GM18499 (cell line): ENCODE data around the gene FIBCD1.
"Not testable (repeated sequence)": the region's sequence is repeated elsewhere in the genome, so short reads cannot be mapped to it uniquely, and the experiment has no call there.

Source experiments
- ATAC-seq: cut with Tn5 transposase; IDR thresholded peaks from one replicate; pipeline ENCODE4 v1.9.1; 2021; ENCODE audit warnings: moderate number of reproducible peaks; ENCODE audit not compliant: insufficient read depth, unreplicated experiment

Gene FIBCD1

GRCh38 chr9:130912932-130913598, 26.0 kb downstream of the FIBCD1 start:
- no peak for ATAC-seq

GRCh38 chr9:130911254-130912049, 27.6 kb downstream of the FIBCD1 start:
- ATAC-seq, result no peak

- ATAC-seq, result not testable (repeated sequence)
Observed at GRCh38 chr9:130910670-130911069, 28.4 kb downstream of the FIBCD1 start.

- not testable (repeated sequence) for ATAC-seq
Observed at GRCh38 chr9:130910041-130910440, 29.0 kb downstream of the FIBCD1 start.

GRCh38 chr9:130908878-130909355, 30.1 kb downstream of the FIBCD1 start:
- ATAC-seq, result no peak

GRCh38 chr9:130908146-130908877, 30.7 kb downstream of the FIBCD1 start:
- ATAC-seq, result no peak

- ATAC-seq, result no peak
Observed at GRCh38 chr9:130906735-130907416, 32.2 kb downstream of the FIBCD1 start.

- no peak for ATAC-seq
Observed at GRCh38 chr9:130905902-130906734, 32.9 kb downstream of the FIBCD1 start.

- no peak for ATAC-seq
Observed at GRCh38 chr9:130905125-130905901, 33.7 kb downstream of the FIBCD1 start.

- ATAC-seq, result no peak
Observed at GRCh38 chr9:130904070-130905044, 34.7 kb downstream of the FIBCD1 start.

GRCh38 chr9:130903194-130904069, 35.6 kb downstream of the FIBCD1 start:
- no peak for ATAC-seq

- ATAC-seq, result no peak
Observed at GRCh38 chr9:130902204-130903185, 36.6 kb downstream of the FIBCD1 start.

GRCh38 chr9:130901498-130902203, 37.4 kb downstream of the FIBCD1 start:
- no peak for ATAC-seq

GRCh38 chr9:130900701-130901497, 38.1 kb downstream of the FIBCD1 start:
- no peak for ATAC-seq
